GM23338 (cell line): ENCODE results near the gene TNFSF8. TPM values are rescaled to one million over a fixed set of nuclear protein-coding genes. Genes with fewer than 3 reads are reported as not detected.

Experiments
- ATAC-seq: fragments of 200-7000 bp; cut with Tn5 transposase; 3 replicates; pipeline ENCODE4 v1.9.1; 2020
- DNase-seq: peaks from one replicate; pipeline ENCODE4 v3.0.0-alpha.2; 2015; ENCODE audit warnings: low spot score
- H2AFZ ChIP-seq: fragments of 200-600 bp; sonication (generic); 2 replicates; pipeline ENCODE4 v1.8.0; 2016; ENCODE audit warnings: antibody characterized with exemption, mild to moderate bottlenecking, moderate library complexity
- H3F3A ChIP-seq: fragments of 200-600 bp; sonication (generic); replicated peaks from 2 replicates; pipeline ENCODE4 v1.8.0; 2017; ENCODE audit warnings: antibody characterized with exemption, mixed run types, low read depth
- H3K27ac ChIP-seq: fragments of 200-600 bp; sonication (generic); 2 replicates; pipeline ENCODE4 v1.6.1; 2016; ENCODE audit warnings: low read depth
- H3K27me3 ChIP-seq: fragments of 200-600 bp; sonication (generic); 2 replicates; pipeline ENCODE4 v1.8.0; 2016; ENCODE audit warnings: mild to moderate bottlenecking, mixed run types, moderate library complexity; ENCODE audit not compliant: insufficient read depth
- H3K36me3 ChIP-seq: fragments of 200-600 bp; sonication (generic); 2 replicates; pipeline ENCODE4 v1.8.0; 2016; ENCODE audit warnings: mild to moderate bottlenecking; ENCODE audit not compliant: insufficient read depth
- H3K4me1 ChIP-seq: fragments of 200-600 bp; sonication (generic); 2 replicates; pipeline ENCODE4 v1.8.0; 2016; ENCODE audit warnings: mild to moderate bottlenecking, moderate library complexity; ENCODE audit not compliant: insufficient read depth
- H3K4me2 ChIP-seq: fragments of 200-600 bp; sonication (generic); 2 replicates; pipeline ENCODE4 v1.7.1; 2017; ENCODE audit warnings: mixed run types
- H3K4me3 ChIP-seq: fragments of 200-600 bp; sonication (generic); 2 replicates; pipeline ENCODE4 v1.6.1; 2016; ENCODE audit warnings: mixed run types
- H3K79me2 ChIP-seq: fragments of 200-600 bp; sonication (generic); replicated peaks from 2 replicates; pipeline ENCODE4 v1.8.0; 2017; ENCODE audit warnings: mild to moderate bottlenecking; ENCODE audit not compliant: insufficient read depth
- H3K9me2 ChIP-seq: fragments of 200-600 bp; sonication (generic); 2 replicates; pipeline ENCODE4 v1.8.0; 2017; ENCODE audit not compliant: insufficient read depth
- H4K20me1 ChIP-seq: fragments of 200-600 bp; sonication (generic); replicated peaks from 2 replicates; pipeline ENCODE4 v1.8.0; 2017; ENCODE audit warnings: mild to moderate bottlenecking; ENCODE audit not compliant: insufficient read depth
- H3K27ac Mint-ChIP-seq: 2 replicates; pipeline ENCODE4 v1.8.0; 2020; ENCODE audit warnings: inconsistent platforms, mild to moderate bottlenecking, moderate library complexity, mixed read lengths
- H3K27me3 Mint-ChIP-seq: 3 replicates; pipeline ENCODE4 v1.8.0; 2022; ENCODE audit warnings: low read depth, mild to moderate bottlenecking, moderate library complexity, mixed read lengths, inconsistent platforms; ENCODE audit not compliant: insufficient read depth, poor library complexity
- H3K36me3 Mint-ChIP-seq: 3 replicates; pipeline ENCODE4 v1.8.0; 2021; ENCODE audit warnings: low read depth, mild to moderate bottlenecking, inconsistent platforms, moderate library complexity, mixed read lengths
- H3K4me1 Mint-ChIP-seq: 3 replicates; pipeline ENCODE4 v1.8.0; 2020; ENCODE audit warnings: mild to moderate bottlenecking, inconsistent platforms, mixed read lengths
- H3K4me3 Mint-ChIP-seq: 3 replicates; pipeline ENCODE4 v1.8.0; 2021; ENCODE audit warnings: moderate library complexity, mild to moderate bottlenecking, inconsistent platforms, mixed read lengths
- H3K9me3 Mint-ChIP-seq: 3 replicates; pipeline ENCODE4 v1.8.0; 2020; ENCODE audit warnings: moderate library complexity, mild to moderate bottlenecking, inconsistent platforms, mixed read lengths
- CREB1 ChIP-seq: fragments of 250-450 bp; sonication (Bioruptor Pico); IDR thresholded peaks from 2 replicates; pipeline ENCODE4 v1.5.0; 2020; ENCODE audit warnings: low read depth, mild to moderate bottlenecking, moderate library complexity
- CTCF ChIP-seq, 2 experiments: fragments of 200-600 bp in 1 of 2; sonication (generic) in 1 of 2; conservative IDR thresholded peaks; 2 replicates each; pipeline versions ENCODE4 v1.5.1 to v1.6.1; 2016 to 2017; ENCODE audit warnings: antibody characterized with exemption in 2 of 2, low read depth in 2 of 2, mild to moderate bottlenecking in 2 of 2, moderate library complexity in 1 of 2
- ETS1 ChIP-seq: IDR thresholded peaks from 2 replicates; pipeline ENCODE4 v1.6.1; 2016; ENCODE audit warnings: antibody characterized with exemption
- EZH2 ChIP-seq: fragments of 200-600 bp; sonication (generic); IDR thresholded peaks from one replicate; pipeline ENCODE4 v1.8.0; 2017; ENCODE audit warnings: antibody characterized with exemption, mild to moderate bottlenecking, low read depth; ENCODE audit not compliant: unreplicated experiment
- EZH2phosphoT487 ChIP-seq: fragments of 200-600 bp; sonication (generic); IDR thresholded peaks from one replicate; pipeline ENCODE4 v1.8.1; 2018; ENCODE audit warnings: antibody characterized with exemption; ENCODE audit not compliant: unreplicated experiment
- JUNB ChIP-seq: IDR thresholded peaks from one replicate; pipeline ENCODE4 v1.6.1; 2016; ENCODE audit warnings: antibody characterized with exemption; ENCODE audit not compliant: unreplicated experiment
- NANOG ChIP-seq: IDR thresholded peaks from 2 replicates; pipeline ENCODE4 v1.6.1; 2016; ENCODE audit warnings: antibody characterized with exemption, borderline replicate concordance
- POLR2AphosphoS5 ChIP-seq: IDR thresholded peaks from 2 replicates; pipeline ENCODE4 v1.6.1; 2016; ENCODE audit warnings: antibody characterized with exemption, low read depth
- REST ChIP-seq: IDR thresholded peaks from one replicate; pipeline ENCODE4 v1.6.1; 2018; ENCODE audit warnings: antibody characterized with exemption; ENCODE audit not compliant: unreplicated experiment
- STAT1 ChIP-seq: IDR thresholded peaks from one replicate; pipeline ENCODE4 v1.6.1; 2016; ENCODE audit warnings: antibody characterized with exemption; ENCODE audit not compliant: unreplicated experiment
- ZNF114 ChIP-seq: fragments of 250-450 bp; sonication (Bioruptor Pico); IDR thresholded peaks from 2 replicates; pipeline ENCODE4 v1.5.0; 2020; ENCODE audit warnings: mild to moderate bottlenecking, moderate library complexity
- ZNF331 ChIP-seq: fragments of 250-450 bp; sonication (Bioruptor Pico); IDR thresholded peaks from 2 replicates; pipeline ENCODE4 v1.5.0; 2020; ENCODE audit warnings: low read depth, mild to moderate bottlenecking, moderate library complexity
- ZNF462 ChIP-seq: fragments of 250-450 bp; sonication (Bioruptor Pico); IDR thresholded peaks from 2 replicates; pipeline ENCODE4 v1.5.0; 2020; ENCODE audit warnings: mild to moderate bottlenecking, moderate library complexity
- polyA plus RNA-seq: library from polyadenylated mRNA; unstranded; fragments of >200 nt; fragmentation: Nextera tagmentation; extraction: Ambion mirVana; gene quantifications from 2 replicates; pipeline ENCODE4 v1.2.1, GENCODE V29; 2016
- total RNA-seq: library from RNA; depleted of rRNA; stranded (reverse); fragments of >200 nt; shearing (Covaris generic); gene quantifications from 2 replicates; pipeline ENCODE4 v1.2.3, GENCODE V29; 2014

The TNFSF8 gene
- total and polyA plus RNA-seq, 2 experiments from 2014 or later, result not detected

- peak overlapping the region; percentile 81; the same call in 1 of the 2 replicates for H2AFZ ChIP-seq
- ATAC-seq (peak; percentile 55), DNase-seq (no peak)
- no peak overlapping the region for H3K4me2 ChIP-seq
- Mint-ChIP-seq H3K36me3 (no peaks in the 10 kb centered on the region), H3K4me1 (peaks cover 8% of the 10 kb centered on the region), H3K27me3 (peaks cover 4% of the 10 kb centered on the region), H3K4me3 (no peak overlapping the region), H3K9me3 (no peaks in the 10 kb centered on the region), H3K27ac (no peak overlapping the region)
- H3K9me2 ChIP-seq, result no peaks in the 10 kb centered on the region
- H3F3A ChIP-seq, result no peaks in the 10 kb centered on the region
- H3K27ac ChIP-seq, result no peak overlapping the region
- H3K27me3 ChIP-seq, result no peaks in the 10 kb centered on the region; the same call in 1 of the 2 replicates
- TF ChIP-seq ZNF114 (CRISPR knock-in tag), result no peak
- TF ChIP-seq CREB1 (CRISPR knock-in tag), result no peak
- TF ChIP-seq ETS1, result no peak
- TF ChIP-seq JUNB, result no peak
- no peak for TF ChIP-seq POLR2AphosphoS5
- no peak for TF ChIP-seq REST
- TF ChIP-seq NANOG, result no peak
- no peak for TF ChIP-seq ZNF331 (CRISPR knock-in tag)
- no peak for TF ChIP-seq EZH2
- TF ChIP-seq EZH2phosphoT487, result no peak
- no peak for TF ChIP-seq STAT1
- no peak for TF ChIP-seq ZNF462 (CRISPR knock-in tag)
- no peak for TF ChIP-seq CTCF (conservative IDR thresholded peaks at IDR 0.05; ENCODE audit: low read depth in 2 of 2)
- no peaks in the 10 kb centered on the region for H3K36me3 ChIP-seq
- H3K4me3 ChIP-seq, result no peak overlapping the region
- peaks cover 11% of the 10 kb centered on the region; the same call in 1 of the 2 replicates for H3K4me1 ChIP-seq
- no peaks in the 10 kb centered on the region for H3K79me2 ChIP-seq
- no peaks in the 10 kb centered on the region for H4K20me1 ChIP-seq
Measured at GRCh38 chr9:114908104-114908622, 22.2 kb downstream of the TNFSF8 start.
